Measurements from ENCODE around the gene FOXB2.

FOXB2 gene

DNA sequence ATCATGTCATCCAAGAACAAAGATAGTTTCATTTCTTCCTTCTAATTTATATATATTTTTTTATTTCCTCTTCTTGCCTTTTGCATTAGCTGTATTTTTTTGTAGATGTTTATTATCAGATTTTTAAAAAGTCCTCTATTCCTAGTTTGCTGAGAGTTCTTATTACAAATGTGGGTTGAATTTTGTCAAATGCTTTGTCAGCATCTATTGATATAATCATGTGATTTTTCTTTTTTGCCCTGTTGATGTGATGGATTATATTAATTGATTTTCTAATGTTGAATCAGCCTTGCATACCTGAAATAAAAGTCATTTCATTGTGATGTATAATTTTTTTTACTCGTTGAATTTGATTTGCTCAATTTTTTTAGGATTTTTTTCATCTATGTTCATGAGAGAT lies 46.9 kb downstream of the FOXB2 start:
- no peak for DNase-seq (ENCODE audit: low read depth)

All from stimulated activated CD4-positive, alpha-beta T cell treated with anti-CD3 and anti-CD28 coated beads, Interleukin-2, amount 100 ng/mL, for 4 hours (primary cell).